Hepatocyte (in vitro differentiated cells): ENCODE results near the gene ZBTB16. TPM values are rescaled to one million over a fixed set of nuclear protein-coding genes. Genes with fewer than 3 reads are reported as not detected.

Source experiments
- DNase-seq: peaks from one replicate; pipeline ENCODE4 v3.0.0-alpha.2; 2016; ENCODE audit warnings: low spot score
- H2AFZ ChIP-seq: fragments of 200-600 bp; sonication (generic); 2 replicates; pipeline ENCODE4 v1.6.0; 2016; ENCODE audit warnings: antibody characterized with exemption, mild to moderate bottlenecking
- H3K27ac ChIP-seq: fragments of 200-600 bp; sonication (generic); 2 replicates; pipeline ENCODE4 v1.5.1; 2016; ENCODE audit warnings: mild to moderate bottlenecking
- H3K27me3 ChIP-seq: fragments of 200-600 bp; sonication (generic); 2 replicates; pipeline ENCODE4 v1.6.1; 2016
- H3K36me3 ChIP-seq: fragments of 200-600 bp; sonication (generic); replicated peaks from 2 replicates; pipeline ENCODE4 v1.5.1; 2016; ENCODE audit warnings: low read depth; ENCODE audit not compliant: insufficient read depth
- H3K4me1 ChIP-seq: fragments of 200-600 bp; sonication (generic); 2 replicates; pipeline ENCODE4 v1.5.1; 2016; ENCODE audit warnings: mild to moderate bottlenecking, moderate library complexity; ENCODE audit not compliant: insufficient read depth
- H3K4me2 ChIP-seq: fragments of 200-600 bp; sonication (generic); 2 replicates; pipeline ENCODE4 v1.6.0; 2016
- H3K4me3 ChIP-seq: fragments of 200-600 bp; sonication (generic); 2 replicates; pipeline ENCODE4 v1.5.1; 2016; ENCODE audit warnings: mild to moderate bottlenecking
- H3K79me2 ChIP-seq: fragments of 200-600 bp; sonication (generic); 2 replicates; pipeline ENCODE4 v1.6.0; 2017; ENCODE audit warnings: mild to moderate bottlenecking
- H3K9me2 ChIP-seq: fragments of 200-600 bp; sonication (generic); replicated peaks from 2 replicates; pipeline ENCODE4 v1.6.0; 2017; ENCODE audit warnings: mild to moderate bottlenecking; ENCODE audit not compliant: insufficient read depth
- H3K9me3 ChIP-seq: fragments of 200-600 bp; sonication (generic); 2 replicates; pipeline ENCODE4 v1.5.1; 2016; ENCODE audit warnings: low read depth, mild to moderate bottlenecking
- H4K20me1 ChIP-seq: fragments of 200-600 bp; sonication (generic); 2 replicates; pipeline ENCODE4 v1.6.0; 2016; ENCODE audit warnings: mild to moderate bottlenecking; ENCODE audit not compliant: insufficient read depth, poor library complexity, severe bottlenecking
- CTCF ChIP-seq: fragments of 200-600 bp; sonication (generic); IDR thresholded peaks from 2 replicates; pipeline ENCODE4 v1.5.1; 2016; ENCODE audit warnings: antibody characterized with exemption, mild to moderate bottlenecking; ENCODE audit not compliant: poor library complexity
- EZH2 ChIP-seq: fragments of 200-600 bp; sonication (generic); IDR thresholded peaks from 2 replicates; pipeline ENCODE4 v1.6.1; 2016; ENCODE audit warnings: antibody characterized with exemption, mild to moderate bottlenecking, borderline replicate concordance
- EZH2phosphoT487 ChIP-seq: fragments of 200-600 bp; sonication (generic); IDR thresholded peaks from one replicate; pipeline ENCODE4 v1.6.1; 2018; ENCODE audit warnings: antibody characterized with exemption, mild to moderate bottlenecking, low read depth, moderate library complexity; ENCODE audit not compliant: unreplicated experiment, severe bottlenecking
- WGBS: methylation state at CpG from one replicate; pipeline ENCODE4 v1.1.6; 2016; ENCODE audit warnings: low lambda C conversion rate; ENCODE audit errors: missing lambda C conversion rate; 5-methylcytosine and 5-hydroxymethylcytosine counted together
- polyA plus RNA-seq: library from polyadenylated mRNA; unstranded; fragments of >200 nt; fragmentation: Nextera tagmentation; extraction: Ambion mirVana; gene quantifications from 2 replicates; pipeline ENCODE4 v1.2.1, GENCODE V29; 2016
- total RNA-seq: library from RNA; depleted of rRNA; stranded (reverse); fragments of >200 nt; gene quantifications from 2 replicates; pipeline ENCODE4 v1.2.3, GENCODE V29; 2014

The ZBTB16 gene
- total and polyA plus RNA-seq, 2 experiments from 2014 or later = 30.1 to 52.3 TPM

DNA sequence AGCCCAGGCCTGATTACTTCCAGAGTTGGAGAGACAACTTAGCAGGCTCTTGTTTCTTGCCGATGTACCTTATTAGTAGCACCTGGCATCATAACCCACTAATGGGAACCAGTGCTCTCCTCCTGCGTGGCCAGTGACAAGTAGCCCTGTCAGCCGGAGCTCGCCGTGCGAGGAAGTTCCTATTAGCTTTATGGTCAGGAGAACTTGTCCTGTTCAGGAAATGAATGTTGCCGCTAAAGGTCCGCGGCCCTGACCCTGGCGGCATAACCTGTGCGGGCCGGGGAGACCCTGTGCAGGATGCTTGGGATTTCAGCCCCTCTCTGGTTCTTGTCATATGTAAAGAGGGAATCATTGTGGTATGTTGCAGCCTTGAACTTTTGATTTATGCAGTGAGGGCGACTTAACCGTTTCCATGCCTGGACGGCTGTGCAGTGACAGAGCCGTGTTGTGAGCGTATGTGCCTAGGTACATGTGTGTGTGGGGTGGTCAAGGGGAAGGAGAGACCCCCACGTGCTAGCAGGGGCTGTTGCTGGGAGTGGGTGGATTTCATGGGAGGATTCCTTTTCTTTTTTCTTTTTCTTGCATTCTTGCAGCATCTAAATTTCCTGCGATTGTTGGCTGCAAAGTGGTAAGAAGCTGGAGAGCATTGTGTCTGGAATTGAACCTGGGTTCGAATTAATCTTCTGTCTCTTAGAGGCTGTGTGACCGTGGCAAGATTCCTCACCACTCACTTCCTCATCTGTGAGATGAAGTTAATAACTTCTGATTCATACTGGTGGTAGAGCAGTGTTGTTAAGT lies 15.2 kb downstream of the ZBTB16 start:
- Histone ChIP-seq H4K20me1 (peaks cover 38% of the 10 kb centered on the region), H3K27me3 (no peaks in the 10 kb centered on the region), H3K27ac (no peak overlapping the region), H3K79me2 (peaks cover 75% of the 10 kb centered on the region), H3K36me3 (no peaks in the 10 kb centered on the region), H2AFZ (no peak overlapping the region), H3K4me2 (peak overlapping the region; percentile 59), H3K4me1 (peaks cover 71% of the 10 kb centered on the region), H3K9me3 (no peaks in the 10 kb centered on the region), H3K4me3 (no peak overlapping the region), H3K9me2 (no peaks in the 10 kb centered on the region)
- WGBS = 65% methylated on average over 21 of the region's 21 CpGs
- DNase-seq = no peak
- TF ChIP-seq EZH2phosphoT487 (no peak), EZH2 (no peak), CTCF (no peak)

- no peaks in the 10 kb centered on the region for H3K27me3 ChIP-seq
- DNase-seq = no peak
- no peak overlapping the region for H2AFZ ChIP-seq
- no peak for TF ChIP-seq EZH2phosphoT487
- no peak for TF ChIP-seq CTCF
- no peak for TF ChIP-seq EZH2
- H3K4me2 ChIP-seq = peak overlapping the region; percentile 63
- H3K9me2 ChIP-seq = no peaks in the 10 kb centered on the region
- H3K79me2 ChIP-seq = peaks cover 77% of the 10 kb centered on the region
- WGBS = 96% methylated on average over 6 of the region's 6 CpGs
- H3K27ac ChIP-seq = peak overlapping the region; percentile 26
- peaks cover 77% of the 10 kb centered on the region for H3K4me1 ChIP-seq
- H3K9me3 ChIP-seq = no peaks in the 10 kb centered on the region
- peaks cover 37% of the 10 kb centered on the region for H4K20me1 ChIP-seq
- H3K4me3 ChIP-seq = no peak overlapping the region
- H3K36me3 ChIP-seq = no peaks in the 10 kb centered on the region
These were observed 15.8 kb downstream of the ZBTB16 start for GRCh38 chr11:114075344-114075610.

- no peak overlapping the region for H3K4me3 ChIP-seq
- peak; percentile 80 for DNase-seq
- H3K79me2 ChIP-seq = peaks cover 76% of the 10 kb centered on the region
- no peaks in the 10 kb centered on the region for H3K9me2 ChIP-seq
- H3K36me3 ChIP-seq = no peaks in the 10 kb centered on the region
- H2AFZ ChIP-seq = no peak overlapping the region
- peak overlapping the region; percentile 89 for H3K27ac ChIP-seq
- 18% methylated on average over 18 of the region's 18 CpGs for WGBS
- peaks cover 84% of the 10 kb centered on the region for H3K4me1 ChIP-seq
- H3K27me3 ChIP-seq = no peaks in the 10 kb centered on the region
- no peaks in the 10 kb centered on the region for H3K9me3 ChIP-seq
- H4K20me1 ChIP-seq = peaks cover 34% of the 10 kb centered on the region
- TF ChIP-seq CTCF = peak; percentile 59
- TF ChIP-seq EZH2 = no peak
- peak overlapping the region; percentile 63 for H3K4me2 ChIP-seq
These were observed 16.5 kb downstream of the ZBTB16 start for GRCh38 chr11:114075891-114076441.
